Right lobe of liver (tissue), 4 donors: Measurements from ENCODE around the gene OPALIN.

ENCODE experiments used
- CTCF ChIP-seq, 4 donors: fragments of 200-600 bp in 3 of 4; fragments of 450-650 bp in 1 of 4; IDR thresholded peaks; one replicate each; pipeline versions ENCODE4 v1.5.1 to v1.8.0; 2016 to 2022; ENCODE audit warnings: antibody characterized with exemption in 4 of 4, mild to moderate bottlenecking in 2 of 4
- POLR2A ChIP-seq: fragments of 450-650 bp; IDR thresholded peaks from one replicate; pipeline ENCODE4 v1.6.1; 2017; ENCODE audit warnings: antibody characterized with exemption, mild to moderate bottlenecking
- donor health status: DM: no; HTN: no; CAD: no.
- donor health status: DM: no; HTN: no; CAD: no.
- donor health status: DM: no; HTN: yes; CAD: no.

- TF ChIP-seq POLR2A: no peak
- no peak for TF ChIP-seq CTCF (IDR thresholded peaks at IDR 0.05)
Observed at GRCh38 chr10:96408201-96408600, 49.4 kb upstream of the OPALIN start.
